ENCODE data around the gene DACT2.
A peak's percentile ranks its signal among the peaks of the same experiment; 100 is the strongest.
"Not testable (repeated sequence)": the region's sequence is repeated elsewhere in the genome, so short reads cannot be mapped to it uniquely, and the experiment has no call there.

DACT2 gene, protein sequence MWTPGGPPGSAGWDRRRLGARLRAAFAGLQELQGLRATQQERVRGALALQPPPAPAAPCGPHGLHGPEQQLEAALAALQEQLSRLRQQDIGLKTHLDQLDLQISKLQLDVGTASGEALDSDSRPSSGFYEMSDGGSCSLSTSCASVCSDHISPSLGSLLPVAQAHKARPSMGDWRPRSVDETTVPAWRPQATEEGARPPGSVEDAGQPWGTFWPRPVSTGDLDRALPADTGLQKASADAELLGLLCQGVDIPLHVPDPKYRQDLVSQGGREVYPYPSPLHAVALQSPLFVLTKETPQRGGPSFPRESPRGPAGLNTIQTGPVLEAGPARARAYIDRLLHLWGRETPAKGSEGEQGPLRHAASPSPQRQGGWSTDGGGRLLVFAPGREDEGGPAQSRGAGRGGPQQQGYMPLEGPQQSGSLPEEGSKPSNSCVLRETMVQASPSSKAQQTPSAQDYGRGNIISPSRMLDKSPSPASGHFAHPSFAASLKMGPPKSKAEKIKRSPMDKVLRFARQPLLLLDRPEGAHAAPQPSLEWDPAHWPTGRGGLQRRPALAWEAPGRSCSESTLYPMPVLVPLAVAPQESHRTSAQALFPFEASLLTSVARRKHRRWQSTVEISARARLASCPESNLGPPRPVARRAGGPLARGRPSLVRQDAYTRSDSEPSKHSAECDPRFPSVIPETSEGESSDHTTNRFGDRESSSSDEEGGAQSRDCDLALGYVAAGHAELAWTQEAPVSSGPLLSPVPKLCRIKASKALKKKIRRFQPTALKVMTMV

DNA sequence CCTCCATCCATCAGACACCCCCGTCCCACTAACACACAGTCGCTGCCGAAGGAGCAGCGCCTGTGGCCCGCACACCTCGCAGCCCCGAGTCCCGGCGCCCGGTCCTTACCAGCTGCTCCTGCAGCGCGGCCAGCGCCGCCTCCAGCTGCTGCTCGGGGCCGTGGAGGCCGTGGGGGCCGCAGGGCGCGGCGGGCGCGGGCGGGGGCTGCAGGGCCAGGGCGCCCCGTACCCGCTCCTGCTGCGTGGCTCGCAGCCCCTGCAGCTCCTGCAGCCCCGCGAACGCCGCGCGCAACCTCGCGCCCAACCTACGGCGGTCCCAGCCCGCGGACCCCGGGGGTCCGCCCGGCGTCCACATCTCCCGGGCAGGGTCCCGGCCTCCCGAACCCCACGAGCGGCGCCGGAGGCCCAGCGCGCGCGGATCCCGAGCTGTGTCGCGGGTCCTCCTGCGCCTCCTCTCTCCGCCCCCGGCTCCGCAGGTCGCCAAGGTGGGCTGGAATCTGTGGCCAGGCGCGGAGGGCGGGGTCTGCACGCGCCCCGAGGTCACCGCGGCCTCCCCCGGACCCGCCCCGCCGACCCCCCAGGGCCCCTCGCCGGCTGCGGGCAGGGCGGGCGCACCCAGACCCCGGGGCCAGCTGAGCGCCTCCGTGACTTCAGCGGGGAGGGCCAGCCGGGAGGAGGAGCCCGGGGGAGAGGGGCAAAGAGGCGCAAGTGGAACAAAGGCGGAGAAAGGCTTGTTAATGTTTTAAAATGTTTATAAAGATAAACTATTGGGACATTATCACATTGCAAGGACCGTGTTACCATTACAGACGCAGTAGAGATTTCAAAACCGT, at the start of gene DACT2:
TSS of gene DACT2 (minus strand) at position 499 of the 833 bp plus-strand sequence. CDS start at position 355, 144 bp downstream.
- DNase-seq (ENCODE audit: low read depth): no peak

DNA sequence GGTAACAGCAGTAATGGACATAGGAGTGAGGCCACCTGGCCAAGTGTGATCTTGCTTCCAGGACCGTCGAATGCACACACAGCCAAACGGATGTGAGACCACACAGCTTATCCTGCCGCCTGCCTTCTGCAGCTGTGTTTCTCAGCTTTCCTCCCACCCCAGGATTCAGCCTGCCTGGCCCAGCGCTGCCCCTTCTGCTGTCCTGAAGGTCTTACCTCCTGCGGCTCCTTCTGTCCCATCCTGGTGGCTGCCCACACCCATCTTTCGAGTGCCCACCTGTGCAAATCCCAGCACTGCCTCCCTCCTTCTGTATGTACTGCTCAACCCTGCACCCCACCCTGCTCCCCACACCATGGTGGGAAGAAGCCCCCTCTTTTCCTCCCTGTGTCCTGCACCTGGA, 49.4 kb upstream of the DACT2 start:
- DNase-seq (ENCODE audit: low read depth): no peak

DNA sequence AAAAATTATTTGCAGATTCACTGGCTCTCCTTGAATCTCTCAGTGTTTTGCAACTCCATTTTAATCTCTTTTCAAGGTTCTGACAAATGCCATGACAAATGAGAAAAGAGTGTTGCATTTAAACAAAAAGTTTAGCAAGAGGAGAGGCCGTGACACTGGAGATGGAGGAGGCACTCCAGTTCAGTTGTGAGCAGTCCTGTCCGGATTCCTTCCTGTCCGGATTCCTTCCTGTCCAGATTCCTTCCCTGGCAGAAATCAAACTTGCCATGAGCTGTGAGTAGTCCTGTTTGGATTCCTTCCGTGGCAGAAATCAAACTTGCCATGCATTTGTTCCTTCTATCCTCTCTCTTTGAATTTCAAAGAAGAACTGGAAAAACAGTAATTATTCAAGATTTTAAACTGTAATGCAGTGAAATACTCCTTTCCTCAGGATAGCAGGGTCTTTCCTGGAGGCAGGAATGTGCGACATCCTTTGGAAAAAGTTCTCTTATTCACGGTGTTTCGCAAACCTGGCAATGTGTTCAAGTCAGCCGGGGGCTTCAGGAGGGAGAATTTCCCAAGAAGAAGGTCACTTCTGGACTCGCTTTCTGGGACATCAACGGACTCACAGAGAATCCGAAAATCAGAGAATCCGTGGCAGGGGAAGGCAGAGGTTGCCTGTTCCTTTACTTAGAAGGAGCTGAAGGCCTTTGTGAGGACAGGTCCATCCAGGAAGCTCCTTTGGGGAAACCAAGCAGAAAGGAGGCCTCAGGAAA, 48.7 kb upstream of the DACT2 start:
- no peak for DNase-seq (ENCODE audit: low read depth)

DNA sequence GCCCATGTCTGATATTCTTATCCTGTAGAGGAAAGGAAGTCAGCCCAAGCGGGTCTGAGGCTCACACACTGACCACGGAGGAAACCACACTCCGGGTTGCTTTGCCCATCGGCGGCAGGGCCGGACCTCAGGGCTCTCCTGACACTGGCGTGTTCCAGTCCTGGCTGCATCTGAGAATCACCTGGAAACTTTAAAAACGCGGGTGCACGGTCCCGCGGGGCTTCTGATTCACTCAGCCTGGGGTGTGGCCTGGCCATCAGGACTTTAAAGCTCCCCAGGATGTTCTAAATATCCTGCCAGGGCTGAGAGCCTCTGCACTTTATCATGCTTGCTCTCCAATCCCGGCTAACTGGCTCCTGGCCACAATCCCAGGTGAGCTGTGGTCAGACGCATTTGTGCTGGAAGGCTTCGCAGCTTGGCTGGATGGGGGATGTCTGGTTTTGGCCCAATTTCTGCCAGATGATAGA, 47.7 kb upstream of the DACT2 start:
- no peak for DNase-seq (ENCODE audit: low read depth)

DNA sequence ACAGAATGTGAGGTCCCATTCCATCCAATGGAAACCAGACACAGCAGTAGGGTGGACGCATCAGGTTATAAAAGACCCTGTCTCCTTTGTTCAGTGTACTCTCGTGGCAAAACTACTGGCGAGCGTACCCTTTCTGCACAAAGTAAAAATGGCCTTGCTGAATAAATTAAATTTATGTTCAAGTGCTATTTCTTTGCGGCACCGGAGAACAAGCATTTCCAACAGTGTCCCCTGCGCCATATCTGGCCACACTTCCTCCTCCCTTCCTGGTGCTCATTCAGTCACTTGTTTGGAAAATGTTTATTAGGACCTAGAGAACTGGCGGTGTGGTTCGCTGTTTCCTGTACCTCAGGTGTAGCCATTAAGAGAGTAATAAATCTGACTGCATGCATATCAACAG, 46.9 kb upstream of the DACT2 start:
- no peak for DNase-seq (ENCODE audit: low read depth)

DNA sequence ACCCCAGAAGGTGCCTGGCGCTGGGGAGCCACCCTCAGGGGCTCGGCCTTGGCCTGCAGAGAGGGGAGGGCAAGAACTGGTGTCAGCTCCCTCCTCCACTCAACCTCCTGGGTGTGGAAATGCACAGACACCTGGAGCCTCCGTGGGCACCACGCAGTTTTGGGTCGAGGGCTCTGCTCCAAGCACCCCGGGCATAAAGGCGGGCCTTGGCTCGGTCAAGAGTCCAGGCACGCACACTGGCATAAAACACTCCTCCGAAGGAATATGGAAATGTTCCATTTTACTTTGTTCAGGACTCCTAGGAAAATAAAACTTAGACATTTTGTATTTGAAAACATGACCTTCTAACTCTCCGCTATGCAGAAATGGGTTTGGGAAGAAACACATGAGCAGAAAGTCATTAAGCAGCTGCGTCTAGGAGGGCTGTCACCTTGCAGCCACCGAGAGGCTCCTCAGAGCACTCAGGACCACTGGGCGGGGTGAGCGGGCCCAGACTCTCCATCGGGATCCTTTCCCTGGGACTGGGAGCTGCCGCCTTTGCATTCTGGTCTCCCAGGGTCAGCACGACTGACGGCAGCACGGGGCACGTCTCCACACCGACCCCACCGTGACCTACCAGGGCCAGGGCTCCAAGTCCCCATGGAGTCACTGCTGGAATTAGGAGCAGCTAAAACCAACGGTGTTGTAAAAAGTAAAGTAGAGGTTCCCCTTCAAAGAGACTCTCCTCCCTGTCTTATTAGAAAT, 46.0 kb upstream of the DACT2 start:
- DNase-seq (ENCODE audit: low read depth): no peak

DNA sequence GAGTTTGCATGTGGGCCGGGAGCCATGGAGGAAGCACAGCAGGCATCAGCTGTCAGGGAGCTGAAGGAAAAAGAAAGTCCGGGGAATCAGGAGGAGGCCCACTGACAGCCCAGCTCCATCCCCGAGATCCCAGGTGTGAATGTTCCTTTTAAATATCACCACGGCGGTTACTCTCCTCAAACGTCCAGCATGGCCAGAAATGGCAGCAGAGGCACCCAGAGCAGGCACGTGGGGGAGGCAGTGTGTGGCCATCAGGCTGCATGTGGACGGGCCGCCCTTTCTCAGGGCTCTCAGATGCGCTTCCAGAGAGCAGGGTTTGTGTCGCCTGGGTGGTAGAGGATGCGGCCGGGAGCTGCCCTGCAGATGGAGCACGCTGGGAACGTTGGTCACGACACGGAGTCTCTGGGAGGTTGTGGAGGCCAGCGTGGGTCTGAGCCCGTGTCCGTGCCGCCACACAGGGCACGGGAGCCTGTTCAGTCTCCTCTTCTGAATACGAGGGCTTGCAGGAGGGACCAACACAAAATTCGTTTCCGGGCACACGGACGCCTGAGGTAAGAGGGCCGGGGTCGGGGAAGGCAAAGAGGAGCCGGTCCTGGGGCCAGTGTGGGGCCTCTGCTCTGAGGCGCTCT, 45.3 kb upstream of the DACT2 start:
- no peak for DNase-seq (ENCODE audit: low read depth)

DNA sequence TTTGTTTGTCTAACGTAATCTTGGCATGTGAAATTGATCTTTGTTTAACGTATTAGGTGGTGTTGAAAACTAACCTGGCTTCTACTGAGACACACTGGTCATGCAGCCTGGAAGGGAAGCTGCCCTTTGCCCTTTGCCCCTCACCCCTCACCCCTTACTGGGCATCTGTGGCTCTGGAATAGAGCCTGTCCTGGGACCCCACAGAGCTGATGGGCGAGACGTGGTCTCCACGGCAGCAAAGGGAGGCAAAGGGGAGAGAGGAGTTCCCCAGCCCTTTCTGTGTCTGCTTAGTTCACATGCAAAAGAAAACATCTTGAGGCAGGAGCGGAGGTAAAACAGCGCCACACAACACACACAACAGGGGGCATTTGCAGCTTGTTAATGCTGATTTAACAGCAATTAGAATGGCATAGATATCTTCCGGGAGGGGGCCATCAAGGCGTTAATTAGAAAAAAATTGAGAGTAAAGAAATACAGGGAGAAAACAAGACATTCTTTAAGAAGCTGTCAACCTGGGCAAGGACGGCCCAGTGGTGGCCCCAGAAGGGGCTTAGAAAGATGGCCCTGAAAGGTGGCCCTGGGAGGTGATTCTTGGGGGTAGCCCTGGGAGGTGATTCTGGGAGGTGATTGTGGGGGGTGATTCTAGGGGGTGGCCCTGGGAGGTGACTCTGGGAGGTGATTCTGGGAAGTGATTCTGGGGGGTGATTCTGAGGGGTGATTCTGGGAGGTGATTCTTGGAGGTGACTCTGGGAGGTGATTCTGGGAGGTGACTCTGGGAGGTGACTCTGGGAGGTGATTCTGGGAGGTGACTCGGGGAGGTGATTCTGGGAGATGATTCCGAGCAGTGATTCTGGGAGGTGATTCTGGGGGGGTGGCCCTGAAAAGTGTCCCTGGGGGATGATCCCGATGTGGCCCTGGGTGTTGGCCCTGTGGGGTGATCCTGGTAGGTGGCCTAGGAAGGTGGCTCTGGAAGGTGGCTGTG, 44.5 kb upstream of the DACT2 start:
- no peak for DNase-seq (ENCODE audit: low read depth)

DNA sequence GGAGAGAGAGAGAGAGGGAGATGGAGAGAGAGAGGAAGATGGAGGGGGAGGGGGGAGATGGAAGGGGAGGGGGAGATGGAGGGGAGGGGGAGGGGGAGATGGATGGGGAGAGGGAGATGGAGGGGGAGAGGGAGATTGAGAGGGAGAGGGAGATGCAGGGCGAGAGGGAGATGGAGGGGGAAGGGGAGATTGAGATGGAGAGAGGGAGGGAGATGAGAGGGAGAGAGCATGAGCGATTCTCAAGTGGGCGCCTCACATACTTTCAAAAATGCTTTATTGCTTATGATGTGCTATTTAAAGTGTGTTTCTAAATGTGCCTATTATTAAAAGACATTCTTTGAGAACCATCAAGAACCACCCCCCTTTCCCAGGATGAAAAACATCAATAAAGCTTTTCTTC, 43.7 kb upstream of the DACT2 start:
- no peak for DNase-seq (ENCODE audit: low read depth)

DNA sequence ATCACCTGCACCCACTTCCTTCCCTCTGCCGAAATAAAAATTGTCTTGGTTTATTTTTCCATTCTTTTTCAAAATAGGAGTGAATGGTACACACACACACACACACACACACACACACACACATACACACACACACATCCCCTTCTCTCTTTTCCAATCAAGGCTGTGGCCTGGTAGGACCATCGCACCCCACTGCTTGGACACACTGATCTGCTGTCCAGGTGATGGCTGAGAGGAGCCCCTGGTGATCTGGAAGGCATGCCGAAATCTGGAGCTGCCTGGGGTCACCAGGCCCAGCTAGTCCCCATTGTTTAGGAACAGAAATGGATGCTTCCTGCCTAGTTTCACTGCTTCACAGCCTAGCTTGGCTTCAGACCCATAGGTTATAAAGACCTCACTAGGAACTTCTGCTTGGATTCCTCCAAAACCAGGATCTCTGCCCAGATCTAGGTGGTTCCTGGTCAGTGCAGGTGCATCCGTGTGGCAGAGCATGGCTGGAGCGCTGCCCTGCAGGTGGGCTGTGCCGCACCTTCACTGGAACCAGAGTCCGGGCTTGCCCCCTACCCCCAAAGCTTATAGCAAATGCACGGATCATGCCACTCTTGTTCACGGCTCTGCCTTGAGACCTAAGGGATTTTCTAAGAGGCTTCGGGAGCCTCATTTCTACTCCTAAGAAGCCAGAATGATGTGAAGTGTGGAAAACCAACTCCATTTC, 42.9 kb upstream of the DACT2 start:
- DNase-seq (ENCODE audit: low read depth): no peak

DNA sequence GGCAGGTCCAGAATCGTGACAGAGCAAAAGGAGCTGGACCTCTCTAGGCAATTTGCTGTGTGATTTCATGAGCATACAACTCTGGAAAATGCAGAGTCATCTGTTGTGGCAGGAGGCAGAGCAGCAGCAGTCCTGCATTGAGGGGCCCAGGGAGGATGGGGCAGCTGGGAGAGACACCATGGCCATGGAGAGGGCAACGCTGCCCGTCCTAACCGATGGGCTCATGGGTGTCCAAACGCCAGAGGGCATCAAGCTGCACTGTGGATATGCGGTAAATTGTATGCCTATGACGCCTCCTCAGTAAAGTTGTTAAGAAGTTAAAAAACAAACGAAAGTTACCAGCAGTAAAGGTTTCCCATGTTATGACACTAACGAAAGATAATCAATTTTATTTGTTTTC, 42.2 kb upstream of the DACT2 start:
- DNase-seq (ENCODE audit: low read depth): no peak

DNA sequence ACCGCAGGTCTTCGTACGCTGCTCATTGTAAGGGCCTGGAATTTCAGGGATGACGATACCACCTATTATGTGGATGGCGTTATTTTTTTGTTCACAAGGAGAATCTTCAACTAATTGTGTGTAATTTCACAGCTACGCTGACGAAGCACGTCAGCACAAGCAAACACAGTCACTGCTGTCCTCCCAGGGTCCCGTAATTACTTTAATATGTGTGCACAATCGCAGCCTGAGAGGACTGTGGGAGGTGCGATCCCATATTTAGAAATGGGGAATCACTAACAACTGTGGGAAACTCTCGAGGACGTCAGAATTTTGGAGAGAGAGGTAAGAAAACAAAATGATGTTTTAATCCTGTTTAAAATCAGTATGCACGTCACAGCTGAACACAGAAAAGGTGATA, 40.2 kb upstream of the DACT2 start:
- DNase-seq (ENCODE audit: low read depth): no peak

DNA sequence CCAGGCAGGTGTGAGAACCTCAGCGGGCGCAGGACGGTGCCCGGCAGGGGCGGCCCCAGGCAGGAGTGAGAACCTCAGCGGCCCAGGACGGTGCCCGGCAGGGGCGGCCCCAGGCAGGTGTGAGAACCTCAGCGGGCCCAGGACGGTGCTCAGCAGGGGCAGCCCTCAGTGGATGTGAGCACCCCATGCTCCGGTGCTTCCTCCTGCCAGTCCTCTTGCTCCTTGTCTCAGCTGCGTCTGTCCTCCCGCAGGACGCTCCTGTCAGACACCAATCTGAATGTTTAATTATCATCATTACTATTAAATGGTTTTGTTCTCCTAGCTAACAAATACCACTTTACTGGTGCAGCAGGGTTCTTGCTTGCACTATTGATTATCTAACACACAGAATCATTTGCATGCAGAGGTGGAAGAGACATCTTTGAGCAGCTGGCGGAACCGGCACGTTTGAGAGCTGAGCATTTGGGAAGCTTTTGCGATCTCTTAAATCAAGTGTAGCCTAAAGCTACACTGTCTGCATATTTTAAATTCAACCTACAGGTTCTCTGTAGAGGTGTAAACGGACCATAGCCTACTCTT, 39.4 kb upstream of the DACT2 start:
- DNase-seq (ENCODE audit: low read depth): no peak

DNA sequence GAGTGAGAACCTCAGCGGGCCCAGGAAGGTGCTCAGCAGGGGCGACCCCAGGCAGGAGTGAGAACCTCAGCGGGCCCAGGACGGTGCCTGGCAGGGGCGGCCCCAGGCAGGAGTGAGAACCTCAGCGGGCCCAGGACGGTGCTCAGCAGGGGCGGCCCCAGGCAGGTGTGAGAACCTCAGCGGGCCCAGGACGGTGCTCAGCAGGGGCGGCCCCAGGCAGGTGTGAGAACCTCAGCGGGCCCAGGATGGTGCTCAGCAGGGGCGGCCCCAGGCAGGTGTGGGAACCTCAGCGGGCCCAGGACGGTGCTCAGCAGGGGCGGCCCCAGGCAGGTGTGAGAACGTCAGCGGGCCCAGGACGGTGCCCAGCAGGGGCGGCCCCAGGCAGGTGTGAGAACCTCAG, 37.3 kb upstream of the DACT2 start:
- not testable (repeated sequence) for DNase-seq (ENCODE audit: low read depth)

DNA sequence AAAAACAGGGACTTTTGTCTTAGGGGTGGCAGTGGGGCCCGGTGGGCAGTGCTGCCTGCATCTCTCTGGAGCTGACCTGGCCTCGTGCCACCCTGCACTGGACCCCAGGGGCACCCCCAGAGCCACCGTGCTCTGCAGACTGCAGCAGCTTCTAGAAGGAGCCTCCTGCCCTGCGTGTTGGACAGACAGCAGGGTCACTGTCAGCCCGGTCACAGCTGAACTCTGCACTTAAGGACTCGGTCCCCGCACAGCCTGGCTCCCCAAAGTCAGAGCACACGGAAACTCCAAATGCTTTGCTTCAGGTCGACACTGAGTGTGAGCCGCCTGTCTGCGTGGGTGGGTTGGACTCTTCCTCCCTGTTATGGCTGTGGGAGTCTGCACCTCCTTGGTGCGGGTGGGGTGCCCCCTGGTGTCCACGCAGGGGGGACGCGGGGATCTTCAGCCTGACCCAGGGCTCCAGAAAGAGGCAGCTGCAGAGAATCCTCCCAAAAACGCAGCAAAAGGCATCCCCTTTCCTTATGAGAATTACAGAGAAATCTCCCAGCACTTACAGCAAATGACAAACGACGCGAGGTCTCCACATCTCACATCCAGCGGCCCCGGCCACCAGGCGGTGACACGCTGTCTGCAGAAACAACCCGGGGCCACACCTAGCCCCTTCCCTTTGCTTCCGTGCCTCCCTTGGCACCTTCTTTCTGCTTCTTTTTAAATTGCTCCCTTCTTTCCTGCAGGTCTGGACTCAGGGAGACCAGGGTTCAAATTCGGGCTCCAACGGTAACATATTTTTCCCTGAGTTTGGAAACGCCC, 36.3 kb upstream of the DACT2 start:
- DNase-seq (ENCODE audit: low read depth): peak; percentile 10

DNA sequence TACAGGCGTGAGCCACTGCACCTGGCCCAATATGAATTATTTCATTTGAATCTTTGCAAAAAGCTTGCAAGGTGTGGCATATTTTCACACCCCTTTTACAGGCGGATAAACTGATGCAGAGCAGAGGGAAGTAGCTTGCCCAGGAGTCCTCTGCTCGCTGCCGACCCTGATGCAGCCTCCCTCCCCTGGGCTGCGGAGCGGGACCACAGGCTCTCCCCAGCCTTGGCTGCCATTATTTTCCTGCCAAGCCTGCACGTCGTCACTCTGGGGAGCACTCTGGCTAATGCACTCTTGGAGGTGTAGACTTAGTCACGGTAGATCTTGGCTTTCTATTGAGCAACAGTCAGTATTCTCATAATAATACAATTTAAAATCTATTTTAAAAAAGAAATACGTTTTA, 34.8 kb upstream of the DACT2 start:
- no peak for DNase-seq (ENCODE audit: low read depth)

DNA sequence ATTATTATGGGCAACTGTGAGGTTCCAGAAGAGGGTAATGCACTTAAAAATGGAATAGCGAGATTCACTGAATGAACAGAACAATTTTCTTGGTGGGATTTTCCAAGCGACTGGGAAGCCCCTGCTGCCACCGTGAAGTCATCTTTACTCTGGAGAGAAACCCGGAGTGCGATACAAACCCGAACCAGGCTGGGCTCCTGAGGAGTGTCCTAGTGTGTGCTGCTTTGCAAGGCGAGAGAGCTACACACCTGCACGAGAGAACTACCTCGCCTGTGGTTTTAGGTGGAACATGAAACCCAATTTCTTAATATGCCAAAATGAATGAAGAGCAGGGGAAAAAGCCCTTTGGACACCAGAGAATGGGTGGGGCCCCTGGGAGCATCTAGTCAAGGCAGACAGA, 33.5 kb upstream of the DACT2 start:
- no peak for DNase-seq (ENCODE audit: low read depth)
